Liver (tissue), 9 donors: ENCODE measurements around the gene URB1. TPM values are rescaled to one million over a fixed set of nuclear protein-coding genes. Genes with fewer than 3 reads are reported as not detected.
"Not testable (repeated sequence)": the region's sequence is repeated elsewhere in the genome, so short reads cannot be mapped to it uniquely, and the experiment has no call there.

ENCODE experiments used
- DNase-seq: peaks from one replicate; pipeline ENCODE4 v3.0.0-alpha.2; 2017; ENCODE audit warnings: low spot score
- H3K27ac ChIP-seq, 2 donors: one replicate each; pipeline ENCODE4 v1.7.0; 2013; ENCODE audit warnings: inconsistent platforms in 2 of 2, low read length in 2 of 2, control low read depth in 1 of 2, low read depth in 1 of 2, mild to moderate bottlenecking in 1 of 2
- H3K27me3 ChIP-seq, 4 donors: one replicate each; pipeline versions ENCODE4 v1.6.1 to v1.7.0; 2013; ENCODE audit warnings: low read length in 3 of 4, inconsistent platforms in 1 of 4, mild to moderate bottlenecking in 1 of 4, moderate library complexity in 1 of 4; ENCODE audit not compliant: control insufficient read depth in 4 of 4, insufficient read depth in 4 of 4
- H3K36me3 ChIP-seq, 4 donors: one replicate each; pipeline versions ENCODE4 v1.6.1 to v1.7.0; 2013; ENCODE audit warnings: low read length in 3 of 4, mild to moderate bottlenecking in 3 of 4, low read depth in 1 of 4, moderate library complexity in 1 of 4; ENCODE audit not compliant: control insufficient read depth in 4 of 4, insufficient read depth in 3 of 4
- H3K4me1 ChIP-seq, 4 donors: one replicate each; pipeline versions ENCODE4 v1.6.1 to v1.7.0; 2013; ENCODE audit warnings: low read length in 3 of 4, mild to moderate bottlenecking in 3 of 4, moderate library complexity in 1 of 4; ENCODE audit not compliant: control insufficient read depth in 4 of 4, insufficient read depth in 4 of 4
- H3K4me3 ChIP-seq, 3 donors: one replicate each; pipeline versions ENCODE4 v1.6.1 to v1.7.0; 2013; ENCODE audit warnings: low read length in 3 of 3, control low read depth in 1 of 3, low read depth in 1 of 3, mild to moderate bottlenecking in 1 of 3
- H3K9ac ChIP-seq, 2 donors: one replicate each; pipeline ENCODE4 v1.7.0; 2013; ENCODE audit warnings: low read length in 2 of 2, mild to moderate bottlenecking in 2 of 2, moderate library complexity in 2 of 2, control low read depth in 1 of 2, low read depth in 1 of 2
- H3K9me3 ChIP-seq, 4 donors: one replicate each; pipeline versions ENCODE4 v1.6.1 to v1.7.0; 2013; ENCODE audit warnings: low read length in 3 of 4; ENCODE audit not compliant: control insufficient read depth in 4 of 4
- CTCF ChIP-seq: fragments of 150-350 bp; IDR thresholded peaks from 2 replicates; pipeline ENCODE4 v1.5.1; 2017; ENCODE audit warnings: improper control_type of control experiment, low read depth, low read length; ENCODE audit not compliant: missing input control
- EGR1 ChIP-seq, 2 donors: IDR thresholded peaks; 2 replicates each; pipeline ENCODE4 v1.6.1; 2016 to 2018; ENCODE audit warnings: antibody characterized with exemption in 2 of 2, low read depth in 2 of 2
- FOXA1 ChIP-seq: IDR thresholded peaks from 2 replicates; pipeline ENCODE4 v1.6.1; 2016; ENCODE audit warnings: antibody characterized with exemption
- FOXA2 ChIP-seq: IDR thresholded peaks from 2 replicates; pipeline ENCODE4 v1.6.1; 2016; ENCODE audit warnings: antibody characterized with exemption
- GABPA ChIP-seq, 2 donors: IDR thresholded peaks in 1 of 2; conservative IDR thresholded peaks in 1 of 2; 2 replicates each; pipeline ENCODE4 v1.6.1; 2016; ENCODE audit warnings: antibody characterized with exemption in 2 of 2, mild to moderate bottlenecking in 1 of 2, moderate library complexity in 1 of 2
- HNF4A ChIP-seq, 2 donors: conservative IDR thresholded peaks; 2 replicates each; pipeline ENCODE4 v1.6.1; 2016; ENCODE audit warnings: antibody characterized with exemption in 2 of 2, mild to moderate bottlenecking in 2 of 2
- HNF4G ChIP-seq: IDR thresholded peaks from 2 replicates; pipeline ENCODE4 v1.6.1; 2016; ENCODE audit warnings: antibody characterized with exemption
- JUND ChIP-seq, 2 donors: IDR thresholded peaks; 2 replicates each; pipeline ENCODE4 v1.6.1; 2016; ENCODE audit warnings: antibody characterized with exemption in 2 of 2
- MAX ChIP-seq: IDR thresholded peaks from 2 replicates; pipeline ENCODE4 v1.6.1; 2016; ENCODE audit warnings: antibody characterized with exemption
- NR2F2 ChIP-seq: IDR thresholded peaks from 2 replicates; pipeline ENCODE4 v1.6.1; 2016; ENCODE audit warnings: antibody characterized with exemption
- RAD21 ChIP-seq, 2 donors: IDR thresholded peaks; 2 replicates each; pipeline ENCODE4 v1.6.1; 2016; ENCODE audit warnings: antibody characterized with exemption in 2 of 2, mild to moderate bottlenecking in 2 of 2
- REST ChIP-seq: IDR thresholded peaks from 2 replicates; pipeline ENCODE4 v1.6.1; 2016; ENCODE audit warnings: antibody characterized with exemption, mild to moderate bottlenecking
- RXRA ChIP-seq, 2 donors: IDR thresholded peaks; 2 replicates each; pipeline ENCODE4 v1.6.1; 2017 to 2018; ENCODE audit warnings: antibody characterized with exemption in 2 of 2, mild to moderate bottlenecking in 1 of 2
- SP1 ChIP-seq: IDR thresholded peaks from 2 replicates; pipeline ENCODE4 v1.6.1; 2018; ENCODE audit warnings: antibody characterized with exemption, mild to moderate bottlenecking
- TAF1 ChIP-seq: conservative IDR thresholded peaks from 2 replicates; pipeline ENCODE4 v1.6.1; 2016; ENCODE audit warnings: antibody characterized with exemption, mild to moderate bottlenecking
- YY1 ChIP-seq: IDR thresholded peaks from 2 replicates; pipeline ENCODE4 v1.6.1; 2016; ENCODE audit warnings: antibody characterized with exemption, mild to moderate bottlenecking
- WGBS: extraction: QIAGEN DNeasy Blood & Tissue Kit; methylation state at CpG from one replicate; pipeline ENCODE4 v1.1.7; 2013; 5-methylcytosine and 5-hydroxymethylcytosine counted together
- polyA plus RNA-seq, 2 donors: library from polyadenylated mRNA; stranded (reverse) in 1 of 2; unstranded in 1 of 2; fragments of 200-250 nt in 1 of 2; fragments of >200 nt in 1 of 2; fragmentation: Nextera tagmentation in 1 of 2; extraction: Ambion mirVana in 1 of 2; gene quantifications; one replicate each; pipeline versions ENCODE4 v1.2.1 to v1.2.3, GENCODE V29; 2013 to 2015
- total RNA-seq, 2 donors: library from RNA; depleted of rRNA; stranded (reverse); fragments of >200 nt; gene quantifications; one replicate each; pipeline ENCODE4 v1.2.3, GENCODE V29; 2014
- TF ChIP-seq, protein P1 (sequence below): IDR thresholded peaks from 2 replicates; pipeline ENCODE4 v1.6.1; 2016; ENCODE audit warnings: antibody characterized with exemption
- TF ChIP-seq, protein P2 (sequence below): IDR thresholded peaks from 2 replicates; pipeline ENCODE4 v1.6.1; 2016; ENCODE audit warnings: antibody characterized with exemption
- donor health status: healthy.
- donor health status: healthy.
- donor health status: healthy.
- donor health status: healthy.
- donor health status: healthy.

Gene URB1
- total and polyA plus RNA-seq, 4 donors = 2.8 to 14.5 (median 7.1) TPM

GRCh38 chr21:32311621-32312020 lies 81.2 kb downstream of the URB1 start:
- DNase-seq = no peak
- no peak for TF ChIP-seq SP1
- TF ChIP-seq, protein P1, sequence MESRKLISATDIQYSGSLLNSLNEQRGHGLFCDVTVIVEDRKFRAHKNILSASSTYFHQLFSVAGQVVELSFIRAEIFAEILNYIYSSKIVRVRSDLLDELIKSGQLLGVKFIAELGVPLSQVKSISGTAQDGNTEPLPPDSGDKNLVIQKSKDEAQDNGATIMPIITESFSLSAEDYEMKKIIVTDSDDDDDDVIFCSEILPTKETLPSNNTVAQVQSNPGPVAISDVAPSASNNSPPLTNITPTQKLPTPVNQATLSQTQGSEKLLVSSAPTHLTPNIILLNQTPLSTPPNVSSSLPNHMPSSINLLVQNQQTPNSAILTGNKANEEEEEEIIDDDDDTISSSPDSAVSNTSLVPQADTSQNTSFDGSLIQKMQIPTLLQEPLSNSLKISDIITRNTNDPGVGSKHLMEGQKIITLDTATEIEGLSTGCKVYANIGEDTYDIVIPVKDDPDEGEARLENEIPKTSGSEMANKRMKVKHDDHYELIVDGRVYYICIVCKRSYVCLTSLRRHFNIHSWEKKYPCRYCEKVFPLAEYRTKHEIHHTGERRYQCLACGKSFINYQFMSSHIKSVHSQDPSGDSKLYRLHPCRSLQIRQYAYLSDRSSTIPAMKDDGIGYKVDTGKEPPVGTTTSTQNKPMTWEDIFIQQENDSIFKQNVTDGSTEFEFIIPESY = no peak
- TF ChIP-seq RAD21 (IDR thresholded peaks at IDR 0.05) = no peak
- TF ChIP-seq FOXA1 = no peak
- TF ChIP-seq HNF4A (conservative IDR thresholded peaks at IDR 0.05) = no peak
- no peak for TF ChIP-seq YY1
- TF ChIP-seq JUND (IDR thresholded peaks at IDR 0.05) = no peak
- no peak for TF ChIP-seq REST
- TF ChIP-seq TAF1 = no peak
- no peak for TF ChIP-seq NR2F2
- TF ChIP-seq, protein P2, sequence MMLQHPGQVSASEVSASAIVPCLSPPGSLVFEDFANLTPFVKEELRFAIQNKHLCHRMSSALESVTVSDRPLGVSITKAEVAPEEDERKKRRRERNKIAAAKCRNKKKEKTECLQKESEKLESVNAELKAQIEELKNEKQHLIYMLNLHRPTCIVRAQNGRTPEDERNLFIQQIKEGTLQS = no peak
- no peak for TF ChIP-seq GABPA (IDR thresholded peaks at IDR 0.05 in 1 of 2, conservative IDR thresholded peaks at IDR 0.05 in 1 of 2)
- no peak for TF ChIP-seq FOXA2
- no peak for TF ChIP-seq RXRA (IDR thresholded peaks at IDR 0.05)
- no peak for TF ChIP-seq CTCF
- no peak for TF ChIP-seq HNF4G
- TF ChIP-seq MAX = no peak
- TF ChIP-seq EGR1 (IDR thresholded peaks at IDR 0.05; ENCODE audit: low read depth in 2 of 2) = no peak
- H3K4me3 ChIP-seq = no peak overlapping the region
- WGBS = 97% methylated on average over 9 of the region's 9 CpGs
- no peaks in the 10 kb centered on the region for H3K9me3 ChIP-seq
- peaks cover 0 to 25% (median 10%) of the 10 kb centered on the region in 4 donors for H3K36me3 ChIP-seq
- no peaks in the 10 kb centered on the region for H3K27me3 ChIP-seq
- no peaks in the 10 kb centered on the region for H3K4me1 ChIP-seq
- H3K9ac ChIP-seq = no peak overlapping the region
- H3K27ac ChIP-seq = no peak overlapping the region

- DNase-seq, H3K9ac ChIP-seq, H3K27me3 ChIP-seq, H3K27ac ChIP-seq, H3K4me1 ChIP-seq, H3K9me3 ChIP-seq, H3K4me3 ChIP-seq: not testable (repeated sequence)
- peaks cover 0 to 19% (median 7%) of the 10 kb centered on the region in 4 donors for H3K36me3 ChIP-seq
- WGBS = 97% methylated on average over 9 of the region's 9 CpGs
Measured at GRCh38 chr21:32310976-32311375, 81.8 kb downstream of the URB1 start.
